Mesothelial cell of epicardium (in vitro differentiated cells): ENCODE results near the gene SAMD1. TPM values are rescaled to one million over a fixed set of nuclear protein-coding genes. Genes with fewer than 3 reads are reported as not detected.

Source experiments
- DNase-seq, 2 experiments: peaks; one replicate each; pipeline ENCODE4 v3.0.0; 2021; ENCODE audit warnings: low spot score in 2 of 2; ENCODE audit not compliant: unreplicated experiment in 2 of 2
- H3K27ac Mint-ChIP-seq: 2 replicates; pipeline ENCODE4 v1.8.0; 2021; ENCODE audit warnings: mixed read lengths
- H3K27me3 Mint-ChIP-seq: 2 replicates; pipeline ENCODE4 v1.8.0; 2021; ENCODE audit warnings: low read depth, mixed read lengths
- H3K36me3 Mint-ChIP-seq: 2 replicates; pipeline ENCODE4 v1.8.0; 2021; ENCODE audit warnings: mixed read lengths
- H3K4me1 Mint-ChIP-seq: 2 replicates; pipeline ENCODE4 v1.8.0; 2021; ENCODE audit warnings: mixed read lengths
- H3K4me3 Mint-ChIP-seq: 2 replicates; pipeline ENCODE4 v1.8.0; 2021; ENCODE audit warnings: mild to moderate bottlenecking, moderate library complexity, mixed read lengths
- H3K9me3 Mint-ChIP-seq: 2 replicates; pipeline ENCODE4 v1.8.0; 2021; ENCODE audit warnings: mixed read lengths
- CTCF ChIP-seq: fragments of 200-600 bp; sonication (generic); IDR thresholded peaks from one replicate; pipeline ENCODE4 v1.5.0; 2021; ENCODE audit warnings: antibody characterized with exemption; ENCODE audit not compliant: unreplicated experiment
- total RNA-seq: library from RNA; stranded (reverse); gene quantifications from 3 replicates; pipeline ENCODE4 v1.2.1, GENCODE V29; 2021

Gene SAMD1
- total RNA-seq, 1 donor from 2014 or later: 74.0 TPM

- Mint-ChIP-seq H3K4me1 (peaks cover 3% of the 10 kb centered on the region), H3K4me3 (no peak overlapping the region), H3K9me3 (no peaks in the 10 kb centered on the region), H3K27me3 (peaks cover 49% of the 10 kb centered on the region), H3K36me3 (peaks cover 6% of the 10 kb centered on the region), H3K27ac (no peak overlapping the region)
- no peak for TF ChIP-seq CTCF
- DNase-seq: no peak
These were observed 35.2 kb downstream of the SAMD1 start for GRCh38 chr19:14055396-14055795.

DNA sequence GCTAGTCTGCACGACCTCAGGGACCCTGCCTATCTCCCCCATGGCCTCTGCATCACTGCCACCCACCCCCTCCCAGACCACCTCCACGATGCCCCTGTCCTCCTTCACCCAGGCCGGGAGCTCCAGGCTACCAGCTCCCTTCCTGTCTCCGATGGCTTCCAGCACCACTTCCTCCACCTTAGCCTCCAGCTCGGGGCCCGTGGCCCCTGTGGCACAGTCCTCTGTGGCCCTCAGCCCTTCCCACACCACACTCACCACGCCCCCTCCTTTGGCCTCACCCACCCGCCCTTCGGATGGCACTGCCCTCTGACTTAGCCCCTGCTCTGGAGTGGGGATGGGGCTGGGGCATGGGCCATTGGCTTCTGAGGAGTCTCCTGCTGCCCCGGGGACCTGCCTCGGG, 35.8 kb downstream of the SAMD1 start:
- TF ChIP-seq CTCF: no peak
- H3K36me3 Mint-ChIP-seq: peaks cover 8% of the 10 kb centered on the region
- H3K4me1 Mint-ChIP-seq: peaks cover 3% of the 10 kb centered on the region
- H3K27me3 Mint-ChIP-seq: peaks cover 44% of the 10 kb centered on the region
- no peak overlapping the region for H3K4me3 Mint-ChIP-seq
- H3K9me3 Mint-ChIP-seq: no peaks in the 10 kb centered on the region
- DNase-seq: no peak
- H3K27ac Mint-ChIP-seq: no peak overlapping the region

DNA sequence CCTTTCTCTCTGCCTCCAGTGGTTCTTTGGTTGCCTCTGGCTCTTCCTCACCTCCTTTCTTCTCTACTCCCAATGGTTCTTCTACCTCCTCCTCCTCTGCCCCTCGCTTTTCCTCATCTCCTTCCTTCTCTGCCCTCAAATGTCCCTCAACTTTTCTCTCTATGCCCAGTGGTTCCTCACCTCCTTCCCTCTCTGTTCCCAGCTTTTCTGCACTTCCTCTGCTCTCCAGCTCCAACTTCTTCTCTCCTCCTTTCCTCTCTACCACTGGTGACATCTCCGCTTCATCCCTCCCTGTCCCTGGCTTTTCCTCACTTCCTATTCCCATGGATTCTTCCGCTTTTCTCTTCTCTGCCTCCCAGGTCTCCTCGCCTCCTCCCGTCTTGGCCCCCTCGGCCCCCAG, 36.5 kb downstream of the SAMD1 start:
- H3K4me3 Mint-ChIP-seq: no peak overlapping the region

DNA sequence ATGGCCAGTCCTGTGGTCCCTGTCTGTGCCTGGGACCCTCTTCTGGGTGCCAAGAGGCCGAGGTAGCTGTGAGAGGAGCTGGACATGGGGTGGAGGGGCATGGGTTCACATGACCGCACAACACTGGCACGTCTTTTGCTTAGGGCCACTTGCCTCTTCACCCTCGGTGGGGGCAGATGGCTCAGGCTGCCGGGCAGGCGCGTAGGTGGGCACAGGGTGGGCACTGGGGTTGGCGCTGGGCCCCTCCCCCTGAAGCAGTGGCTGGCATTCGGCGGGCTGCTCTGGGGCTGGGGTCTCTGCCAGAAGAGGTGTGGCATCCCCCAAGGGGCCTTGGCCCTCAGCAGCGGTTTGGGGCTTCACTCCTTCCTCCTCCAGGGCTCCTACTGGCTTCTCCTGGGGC, 37.1 kb downstream of the SAMD1 start:
- no peak for DNase-seq
- peaks cover 8% of the 10 kb centered on the region for H3K36me3 Mint-ChIP-seq
- H3K27ac Mint-ChIP-seq: no peak overlapping the region
- H3K27me3 Mint-ChIP-seq: peaks cover 33% of the 10 kb centered on the region
- H3K4me3 Mint-ChIP-seq: no peak overlapping the region
- no peaks in the 10 kb centered on the region for H3K9me3 Mint-ChIP-seq
- H3K4me1 Mint-ChIP-seq: peaks cover 3% of the 10 kb centered on the region
- TF ChIP-seq CTCF: no peak

More for the DNA sequence above, 36.5 kb downstream of the SAMD1 start:
- peaks cover 8% of the 10 kb centered on the region for H3K36me3 Mint-ChIP-seq
- H3K9me3 Mint-ChIP-seq: no peaks in the 10 kb centered on the region
- H3K27me3 Mint-ChIP-seq: peaks cover 39% of the 10 kb centered on the region
- TF ChIP-seq CTCF: no peak
- H3K27ac Mint-ChIP-seq: no peak overlapping the region
- H3K4me1 Mint-ChIP-seq: peaks cover 3% of the 10 kb centered on the region
- DNase-seq: no peak

- Mint-ChIP-seq H3K27me3 (peaks cover 28% of the 10 kb centered on the region), H3K36me3 (peaks cover 8% of the 10 kb centered on the region), H3K9me3 (no peaks in the 10 kb centered on the region), H3K4me1 (peaks cover 3% of the 10 kb centered on the region), H3K27ac (no peak overlapping the region), H3K4me3 (no peak overlapping the region)
- DNase-seq: no peak
- TF ChIP-seq CTCF: no peak
These were observed 37.5 kb downstream of the SAMD1 start for GRCh38 chr19:14053032-14053431.

DNA sequence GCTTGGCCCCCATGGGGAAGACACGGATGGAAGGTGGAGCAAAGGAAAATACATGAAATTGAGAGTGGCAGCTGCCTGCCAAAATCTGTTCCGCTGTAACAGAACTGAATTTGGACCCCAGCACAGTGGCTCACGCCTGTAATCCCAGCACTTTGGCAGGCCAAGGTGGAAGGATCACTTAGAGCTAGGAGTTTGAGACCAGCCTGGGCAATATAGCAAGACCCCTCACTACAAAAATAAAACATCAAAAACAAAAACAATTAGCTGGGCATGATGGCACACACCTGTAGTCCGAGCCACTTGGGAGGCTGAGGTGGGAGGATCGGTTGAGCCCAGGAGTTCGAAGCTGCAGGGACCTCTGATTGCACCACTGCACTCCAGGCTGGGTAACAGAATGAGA, 38.1 kb downstream of the SAMD1 start:
- Mint-ChIP-seq H3K9me3 (no peaks in the 10 kb centered on the region), H3K4me1 (no peaks in the 10 kb centered on the region), H3K27ac (no peak overlapping the region), H3K36me3 (peaks cover 8% of the 10 kb centered on the region), H3K4me3 (no peak overlapping the region), H3K27me3 (peaks cover 23% of the 10 kb centered on the region)
- no peak for TF ChIP-seq CTCF
- DNase-seq: no peak
